T-cell (primary cell): ENCODE results near the gene TASP1. TPM values are rescaled to one million over a fixed set of nuclear protein-coding genes. Genes with fewer than 3 reads are reported as not detected.

Source experiments
- ATAC-seq, 4 experiments: fragments of 200-7000 bp in 3 of 4; fragments of 150-1000 bp in 1 of 4; cut with Tn5 transposase; replicated peaks in 1 of 4; 1 replicate in 3 of 4; 2 replicates in 1 of 4; pipeline ENCODE4 v1.10.0; 2021; ENCODE audit warnings: moderate library complexity in 3 of 4, mild to moderate bottlenecking in 2 of 4, moderate number of reproducible peaks in 1 of 4
- CTCF ChIA-PET, 2 donors: fragments of 300-600 bp; sonication (Branson Sonifier 250); formaldehyde crosslinking; loops; one replicate each; lab custom pipeline; 2022; ENCODE audit warnings: antibody characterized with exemption in 2 of 2; lab: Charles Lee
- POLR2A ChIA-PET, 2 donors: fragments of 300-600 bp; sonication (Branson Sonifier 250); formaldehyde crosslinking; loops; one replicate each; lab custom pipeline; 2022; ENCODE audit warnings: antibody characterized with exemption in 2 of 2; lab: Charles Lee
- DNase-seq, 35 experiments: peaks; one replicate each; pipeline versions ENCODE4 v3.0.0 to v3.0.0-alpha.2; 2013 to 2023
- H3K27ac ChIP-seq: one replicate; pipeline ENCODE4 v1.5.1; 2013; ENCODE audit warnings: low read length
- H3K27me3 ChIP-seq, 2 experiments: replicated peaks in 1 of 2; 1 replicate in 1 of 2; 2 replicates in 1 of 2; pipeline versions ENCODE4 v1.6.1 to v1.7.0; 2013; ENCODE audit warnings: low read length in 1 of 2, mixed read lengths in 1 of 2; ENCODE audit not compliant: control insufficient read depth in 2 of 2, insufficient read depth in 2 of 2; ENCODE audit errors: extremely low read depth in 1 of 2
- H3K36me3 ChIP-seq, 2 donors: 1 replicate in 1 of 2; 2 replicates in 1 of 2; pipeline versions ENCODE4 v1.6.1 to v1.7.0; 2013; ENCODE audit warnings: low read length in 1 of 2; ENCODE audit not compliant: control insufficient read depth in 2 of 2, insufficient read depth in 1 of 2; ENCODE audit errors: extremely low read depth in 1 of 2
- H3K4me1 ChIP-seq, 2 experiments: 1 replicate in 1 of 2; 2 replicates in 1 of 2; pipeline versions ENCODE4 v1.6.1 to v1.7.0; 2013; ENCODE audit warnings: low read length in 2 of 2, mixed read lengths in 1 of 2; ENCODE audit not compliant: insufficient read depth in 2 of 2, control insufficient read depth in 1 of 2; ENCODE audit errors: extremely low read depth in 1 of 2
- H3K4me3 ChIP-seq, 2 donors: 1 replicate in 1 of 2; 2 replicates in 1 of 2; pipeline versions ENCODE4 v1.5.1 to v1.7.0; 2013; ENCODE audit warnings: mild to moderate bottlenecking in 2 of 2, low read length in 1 of 2, moderate library complexity in 1 of 2; ENCODE audit not compliant: control insufficient read depth in 1 of 2; ENCODE audit errors: extremely low read depth in 1 of 2
- H3K9me3 ChIP-seq: 2 replicates; pipeline ENCODE4 v1.7.0; 2013
- H3K27ac Mint-ChIP-seq, 2 donors: one replicate each; pipeline ENCODE4 v1.8.0; 2020 to 2021; ENCODE audit warnings: mild to moderate bottlenecking in 2 of 2, mixed read lengths in 2 of 2
- H3K27me3 Mint-ChIP-seq, 2 donors: one replicate each; pipeline ENCODE4 v1.8.0; 2021 to 2022; ENCODE audit warnings: mixed read lengths in 2 of 2
- H3K36me3 Mint-ChIP-seq: one replicate; pipeline ENCODE4 v1.8.0; 2021; ENCODE audit warnings: mixed read lengths
- H3K4me1 Mint-ChIP-seq, 3 donors: one replicate each; pipeline ENCODE4 v1.8.0; 2020 to 2022; ENCODE audit warnings: mixed read lengths in 3 of 3, mild to moderate bottlenecking in 1 of 3
- H3K4me3 Mint-ChIP-seq, 3 donors: one replicate each; pipeline ENCODE4 v1.8.0; 2020 to 2022; ENCODE audit warnings: mild to moderate bottlenecking in 3 of 3, mixed read lengths in 3 of 3, moderate library complexity in 3 of 3
- H3K9me3 Mint-ChIP-seq, 3 donors: one replicate each; pipeline ENCODE4 v1.8.0; 2020 to 2022; ENCODE audit warnings: mixed read lengths in 3 of 3
- WGBS: methylation state at CpG from one replicate; pipeline ENCODE4 v1.1.5; 2013; ENCODE audit warnings: missing lambda C conversion rate; ENCODE audit not compliant: insufficient coverage; 5-methylcytosine and 5-hydroxymethylcytosine counted together
- total RNA-seq, 35 experiments: library from RNA in 6 of 35; stranded (reverse) in 6 of 35; fragments of 120-200 nt in 1 of 35; gene quantifications; one replicate each; pipeline versions ENCODE4 v1.2.1 to v1.2.4 and lab custom pipeline; 2013 to 2026

Gene TASP1
- total RNA-seq, 5 donors from 2014 or later (not counting 1 experiment from before 2014, with no cell fraction given), result 11.2 to 19.4 (median 13.8) TPM

GRCh38 chr20:13447385-13448180 is 191.1 kb downstream of the TASP1 start:
- Mint-ChIP-seq H3K4me1 (no peaks in the 10 kb centered on the region), H3K9me3 (no peaks in the 10 kb centered on the region), H3K36me3 (peaks cover 45% of the 10 kb centered on the region), H3K27me3 (no peaks in the 10 kb centered on the region), H3K27ac (no peak overlapping the region), H3K4me3 (no peak overlapping the region)
- H3K27me3 ChIP-seq, result no peaks in the 10 kb centered on the region
- CTCF ChIA-PET, result no interaction called here
- no peak overlapping the region for H3K4me3 ChIP-seq
- no peak overlapping the region for H3K27ac ChIP-seq
- no peaks in the 10 kb centered on the region for H3K36me3 ChIP-seq
- H3K9me3 ChIP-seq, result no peaks in the 10 kb centered on the region
- ATAC-seq, result no peak
- H3K4me1 ChIP-seq, result no peaks in the 10 kb centered on the region
- POLR2A ChIA-PET, result no interaction called here
- DNase-seq, result no peak

GRCh38 chr20:13443690-13444089 is 195.0 kb downstream of the TASP1 start:
- WGBS, result no CpG with 5 or more reads among the region's 2 CpGs
- ChIA-PET POLR2A (no interaction called here), CTCF (no interaction called here)
- Histone ChIP-seq H3K4me3 (no peak overlapping the region), H3K36me3 (no peaks in the 10 kb centered on the region), H3K27me3 (no peaks in the 10 kb centered on the region), H3K4me1 (no peaks in the 10 kb centered on the region), H3K27ac (no peak overlapping the region), H3K9me3 (no peaks in the 10 kb centered on the region)
- Mint-ChIP-seq H3K4me3 (no peak overlapping the region), H3K27ac (no peak overlapping the region), H3K9me3 (peaks cover 9 to 25% (median 23%) of the 10 kb centered on the region in 3 donors), H3K27me3 (no peaks in the 10 kb centered on the region), H3K36me3 (peaks cover 58% of the 10 kb centered on the region), H3K4me1 (no peaks in the 10 kb centered on the region)
- DNase-seq (no peak), ATAC-seq (no peak)

- H3K4me1 ChIP-seq, result no peaks in the 10 kb centered on the region
- H3K4me1 Mint-ChIP-seq, result no peaks in the 10 kb centered on the region
- no peaks in the 10 kb centered on the region for H3K36me3 ChIP-seq
- no peaks in the 10 kb centered on the region for H3K9me3 ChIP-seq
- CTCF ChIA-PET, result no interaction called here
- no peak overlapping the region for H3K27ac ChIP-seq
- ATAC-seq (no peak), DNase-seq (no peak)
- POLR2A ChIA-PET, result no interaction called here
- H3K27me3 ChIP-seq, result no peaks in the 10 kb centered on the region
- peaks cover 9 to 25% (median 23%) of the 10 kb centered on the region in 3 donors for H3K9me3 Mint-ChIP-seq
- no peak overlapping the region for H3K4me3 ChIP-seq
- peaks cover 59% of the 10 kb centered on the region for H3K36me3 Mint-ChIP-seq
- WGBS, result no CpG with 5 or more reads among the region's 1 CpG
- no peak overlapping the region for H3K27ac Mint-ChIP-seq
- H3K4me3 Mint-ChIP-seq, result no peak overlapping the region
- no peaks in the 10 kb centered on the region for H3K27me3 Mint-ChIP-seq
Measured at GRCh38 chr20:13442986-13443385, 195.7 kb downstream of the TASP1 start.

GRCh38 chr20:13441388-13441787 is 197.3 kb downstream of the TASP1 start:
- Histone ChIP-seq H3K4me1 (no peaks in the 10 kb centered on the region), H3K36me3 (no peaks in the 10 kb centered on the region), H3K27me3 (no peaks in the 10 kb centered on the region), H3K27ac (no peak overlapping the region), H3K4me3 (no peak overlapping the region), H3K9me3 (no peaks in the 10 kb centered on the region)
- no peaks in the 10 kb centered on the region for H3K4me1 Mint-ChIP-seq
- ChIA-PET POLR2A (no interaction called here), CTCF (no interaction called here)
- H3K27me3 Mint-ChIP-seq, result no peaks in the 10 kb centered on the region
- H3K27ac Mint-ChIP-seq, result no peak overlapping the region
- no peak for DNase-seq
- H3K36me3 Mint-ChIP-seq, result peaks cover 55% of the 10 kb centered on the region
- no peak for ATAC-seq
- H3K9me3 Mint-ChIP-seq, result peaks cover 9 to 25% (median 23%) of the 10 kb centered on the region in 3 donors
- no peak overlapping the region for H3K4me3 Mint-ChIP-seq

GRCh38 chr20:13436530-13436929 is 202.2 kb downstream of the TASP1 start:
- POLR2A ChIA-PET, result interaction anchor here in 1 of 2 donors (0.6 kb wide), 1 partner anchor 300 kb away, joined by 3 read pairs; no protein-coding TSS in a partner anchor
- no peak overlapping the region for H3K4me3 ChIP-seq
- ATAC-seq (no peak), DNase-seq (no peak)
- H3K36me3 Mint-ChIP-seq, result peaks cover 53% of the 10 kb centered on the region
- CTCF ChIA-PET, result no interaction called here
- H3K27ac ChIP-seq, result no peak overlapping the region
- peaks cover 6 to 7% of the 10 kb centered on the region in 2 donors for H3K36me3 ChIP-seq
- H3K27me3 ChIP-seq, result no peaks in the 10 kb centered on the region
- no peak overlapping the region for H3K27ac Mint-ChIP-seq
- WGBS, result 90% methylated on average over 2 of the region's 7 CpGs
- no peaks in the 10 kb centered on the region for H3K4me1 ChIP-seq
- peaks cover 5 to 22% (median 19%) of the 10 kb centered on the region in 3 donors for H3K9me3 Mint-ChIP-seq
- H3K4me1 Mint-ChIP-seq, result no peaks in the 10 kb centered on the region
- H3K9me3 ChIP-seq, result no peaks in the 10 kb centered on the region
- H3K4me3 Mint-ChIP-seq, result no peak overlapping the region
- no peaks in the 10 kb centered on the region for H3K27me3 Mint-ChIP-seq

- H3K9me3 ChIP-seq, result no peaks in the 10 kb centered on the region
- H3K36me3 ChIP-seq, result peaks cover 6 to 7% of the 10 kb centered on the region in 2 donors
- H3K4me3 ChIP-seq, result no peak overlapping the region
- Mint-ChIP-seq H3K36me3 (peaks cover 55% of the 10 kb centered on the region), H3K27me3 (no peaks in the 10 kb centered on the region), H3K4me1 (no peaks in the 10 kb centered on the region), H3K4me3 (no peak overlapping the region), H3K27ac (no peak overlapping the region), H3K9me3 (no peaks in the 10 kb centered on the region)
- ChIA-PET POLR2A (no interaction called here), CTCF (no interaction called here)
- no CpG with 5 or more reads among the region's 1 CpG for WGBS
- ATAC-seq (no peak), DNase-seq (no peak)
- H3K27ac ChIP-seq, result no peak overlapping the region
- H3K4me1 ChIP-seq, result no peaks in the 10 kb centered on the region
- H3K27me3 ChIP-seq, result no peaks in the 10 kb centered on the region
Measured at GRCh38 chr20:13432126-13432525, 206.6 kb downstream of the TASP1 start.
